GM23338 (cell line): ENCODE data around the gene MUC22. TPM values are rescaled to one million over a fixed set of nuclear protein-coding genes. Genes with fewer than 3 reads are reported as not detected.
"Not testable (repeated sequence)": the region's sequence is repeated elsewhere in the genome, so short reads cannot be mapped to it uniquely, and the experiment has no call there.

ENCODE experiments used
- ATAC-seq: fragments of 200-7000 bp; cut with Tn5 transposase; 3 replicates; pipeline ENCODE4 v1.9.1; 2020
- DNase-seq: peaks from one replicate; pipeline ENCODE4 v3.0.0-alpha.2; 2015; ENCODE audit warnings: low spot score
- H2AFZ ChIP-seq: fragments of 200-600 bp; sonication (generic); 2 replicates; pipeline ENCODE4 v1.8.0; 2016; ENCODE audit warnings: antibody characterized with exemption, mild to moderate bottlenecking, moderate library complexity
- H3F3A ChIP-seq: fragments of 200-600 bp; sonication (generic); replicated peaks from 2 replicates; pipeline ENCODE4 v1.8.0; 2017; ENCODE audit warnings: antibody characterized with exemption, mixed run types, low read depth
- H3K27ac ChIP-seq: fragments of 200-600 bp; sonication (generic); 2 replicates; pipeline ENCODE4 v1.6.1; 2016; ENCODE audit warnings: low read depth
- H3K27me3 ChIP-seq: fragments of 200-600 bp; sonication (generic); 2 replicates; pipeline ENCODE4 v1.8.0; 2016; ENCODE audit warnings: mild to moderate bottlenecking, mixed run types, moderate library complexity; ENCODE audit not compliant: insufficient read depth
- H3K36me3 ChIP-seq: fragments of 200-600 bp; sonication (generic); 2 replicates; pipeline ENCODE4 v1.8.0; 2016; ENCODE audit warnings: mild to moderate bottlenecking; ENCODE audit not compliant: insufficient read depth
- H3K4me1 ChIP-seq: fragments of 200-600 bp; sonication (generic); 2 replicates; pipeline ENCODE4 v1.8.0; 2016; ENCODE audit warnings: mild to moderate bottlenecking, moderate library complexity; ENCODE audit not compliant: insufficient read depth
- H3K4me2 ChIP-seq: fragments of 200-600 bp; sonication (generic); 2 replicates; pipeline ENCODE4 v1.7.1; 2017; ENCODE audit warnings: mixed run types
- H3K4me3 ChIP-seq: fragments of 200-600 bp; sonication (generic); 2 replicates; pipeline ENCODE4 v1.6.1; 2016; ENCODE audit warnings: mixed run types
- H3K79me2 ChIP-seq: fragments of 200-600 bp; sonication (generic); replicated peaks from 2 replicates; pipeline ENCODE4 v1.8.0; 2017; ENCODE audit warnings: mild to moderate bottlenecking; ENCODE audit not compliant: insufficient read depth
- H3K9me2 ChIP-seq: fragments of 200-600 bp; sonication (generic); 2 replicates; pipeline ENCODE4 v1.8.0; 2017; ENCODE audit not compliant: insufficient read depth
- H4K20me1 ChIP-seq: fragments of 200-600 bp; sonication (generic); replicated peaks from 2 replicates; pipeline ENCODE4 v1.8.0; 2017; ENCODE audit warnings: mild to moderate bottlenecking; ENCODE audit not compliant: insufficient read depth
- H3K27ac Mint-ChIP-seq: 2 replicates; pipeline ENCODE4 v1.8.0; 2020; ENCODE audit warnings: inconsistent platforms, mild to moderate bottlenecking, moderate library complexity, mixed read lengths
- H3K27me3 Mint-ChIP-seq: 3 replicates; pipeline ENCODE4 v1.8.0; 2022; ENCODE audit warnings: low read depth, mild to moderate bottlenecking, moderate library complexity, mixed read lengths, inconsistent platforms; ENCODE audit not compliant: insufficient read depth, poor library complexity
- H3K36me3 Mint-ChIP-seq: 3 replicates; pipeline ENCODE4 v1.8.0; 2021; ENCODE audit warnings: low read depth, mild to moderate bottlenecking, inconsistent platforms, moderate library complexity, mixed read lengths
- H3K4me1 Mint-ChIP-seq: 3 replicates; pipeline ENCODE4 v1.8.0; 2020; ENCODE audit warnings: mild to moderate bottlenecking, inconsistent platforms, mixed read lengths
- H3K4me3 Mint-ChIP-seq: 3 replicates; pipeline ENCODE4 v1.8.0; 2021; ENCODE audit warnings: moderate library complexity, mild to moderate bottlenecking, inconsistent platforms, mixed read lengths
- H3K9me3 Mint-ChIP-seq: 3 replicates; pipeline ENCODE4 v1.8.0; 2020; ENCODE audit warnings: moderate library complexity, mild to moderate bottlenecking, inconsistent platforms, mixed read lengths
- CREB1 ChIP-seq: fragments of 250-450 bp; sonication (Bioruptor Pico); IDR thresholded peaks from 2 replicates; pipeline ENCODE4 v1.5.0; 2020; ENCODE audit warnings: low read depth, mild to moderate bottlenecking, moderate library complexity
- EZH2 ChIP-seq: fragments of 200-600 bp; sonication (generic); IDR thresholded peaks from one replicate; pipeline ENCODE4 v1.8.0; 2017; ENCODE audit warnings: antibody characterized with exemption, mild to moderate bottlenecking, low read depth; ENCODE audit not compliant: unreplicated experiment
- JUNB ChIP-seq: IDR thresholded peaks from one replicate; pipeline ENCODE4 v1.6.1; 2016; ENCODE audit warnings: antibody characterized with exemption; ENCODE audit not compliant: unreplicated experiment
- NANOG ChIP-seq: IDR thresholded peaks from 2 replicates; pipeline ENCODE4 v1.6.1; 2016; ENCODE audit warnings: antibody characterized with exemption, borderline replicate concordance
- STAT1 ChIP-seq: IDR thresholded peaks from one replicate; pipeline ENCODE4 v1.6.1; 2016; ENCODE audit warnings: antibody characterized with exemption; ENCODE audit not compliant: unreplicated experiment
- polyA plus RNA-seq: library from polyadenylated mRNA; unstranded; fragments of >200 nt; fragmentation: Nextera tagmentation; extraction: Ambion mirVana; gene quantifications from 2 replicates; pipeline ENCODE4 v1.2.1, GENCODE V29; 2016
- total RNA-seq: library from RNA; depleted of rRNA; stranded (reverse); fragments of >200 nt; shearing (Covaris generic); gene quantifications from 2 replicates; pipeline ENCODE4 v1.2.3, GENCODE V29; 2014
- TF ChIP-seq, protein P1 (sequence below), 2 experiments: fragments of 200-600 bp in 1 of 2; sonication (generic) in 1 of 2; conservative IDR thresholded peaks; 2 replicates each; pipeline versions ENCODE4 v1.5.1 to v1.6.1; 2016 to 2017; ENCODE audit warnings: antibody characterized with exemption in 2 of 2, low read depth in 2 of 2, mild to moderate bottlenecking in 2 of 2, moderate library complexity in 1 of 2
- TF ChIP-seq, protein P2 (sequence below): IDR thresholded peaks from one replicate; pipeline ENCODE4 v1.6.1; 2018; ENCODE audit warnings: antibody characterized with exemption; ENCODE audit not compliant: unreplicated experiment

Gene MUC22
- total and polyA plus RNA-seq, 2 experiments from 2014 or later, result not detected

DNA sequence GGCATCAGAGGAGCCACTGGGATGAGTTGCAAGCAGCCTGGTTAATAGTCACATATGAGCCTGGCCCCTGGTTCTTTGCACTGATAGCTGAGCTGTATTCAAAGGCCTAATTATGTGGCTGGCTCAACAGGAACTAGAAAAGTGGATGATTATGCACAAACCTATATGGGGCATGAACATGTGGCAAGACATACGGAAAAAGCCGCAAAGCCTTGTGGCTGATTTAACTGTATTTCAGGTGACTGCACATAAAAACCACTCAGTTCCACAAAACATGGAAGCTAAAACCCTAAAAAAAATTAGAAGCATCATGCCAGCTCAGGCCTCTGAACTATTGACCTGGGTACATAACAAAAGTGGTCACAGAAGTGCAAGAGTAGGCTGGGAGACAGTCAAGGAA lies 13.0 kb upstream of the MUC22 start (continued):
- TF ChIP-seq NANOG (no peak), EZH2 (no peak)
- TF ChIP-seq, protein P1, sequence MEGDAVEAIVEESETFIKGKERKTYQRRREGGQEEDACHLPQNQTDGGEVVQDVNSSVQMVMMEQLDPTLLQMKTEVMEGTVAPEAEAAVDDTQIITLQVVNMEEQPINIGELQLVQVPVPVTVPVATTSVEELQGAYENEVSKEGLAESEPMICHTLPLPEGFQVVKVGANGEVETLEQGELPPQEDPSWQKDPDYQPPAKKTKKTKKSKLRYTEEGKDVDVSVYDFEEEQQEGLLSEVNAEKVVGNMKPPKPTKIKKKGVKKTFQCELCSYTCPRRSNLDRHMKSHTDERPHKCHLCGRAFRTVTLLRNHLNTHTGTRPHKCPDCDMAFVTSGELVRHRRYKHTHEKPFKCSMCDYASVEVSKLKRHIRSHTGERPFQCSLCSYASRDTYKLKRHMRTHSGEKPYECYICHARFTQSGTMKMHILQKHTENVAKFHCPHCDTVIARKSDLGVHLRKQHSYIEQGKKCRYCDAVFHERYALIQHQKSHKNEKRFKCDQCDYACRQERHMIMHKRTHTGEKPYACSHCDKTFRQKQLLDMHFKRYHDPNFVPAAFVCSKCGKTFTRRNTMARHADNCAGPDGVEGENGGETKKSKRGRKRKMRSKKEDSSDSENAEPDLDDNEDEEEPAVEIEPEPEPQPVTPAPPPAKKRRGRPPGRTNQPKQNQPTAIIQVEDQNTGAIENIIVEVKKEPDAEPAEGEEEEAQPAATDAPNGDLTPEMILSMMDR (conservative IDR thresholded peaks at IDR 0.05; ENCODE audit: low read depth in 2 of 2), result no peak

DNA sequence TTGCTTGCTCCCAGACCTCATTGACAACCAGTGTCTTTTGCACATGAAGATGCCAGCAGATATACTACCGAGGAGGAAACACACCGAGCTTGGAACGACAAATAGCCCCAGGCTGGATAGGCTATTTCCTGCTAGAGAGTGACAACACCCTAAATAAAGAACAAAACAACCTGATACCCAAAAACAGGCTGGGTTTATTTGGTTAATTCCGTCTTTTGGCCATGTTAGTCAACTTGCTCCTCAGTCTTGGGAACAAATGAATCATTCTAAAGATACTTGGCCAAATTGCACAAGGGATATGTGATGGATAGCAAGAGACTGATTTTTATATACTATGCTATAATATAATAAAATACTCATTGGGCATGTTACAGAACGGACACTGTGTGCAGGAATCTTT lies 11.5 kb upstream of the MUC22 start:
- H3K4me3 Mint-ChIP-seq, result no peak overlapping the region
- H3K27ac ChIP-seq, result no peak overlapping the region
- no peaks in the 10 kb centered on the region for H3K4me1 Mint-ChIP-seq
- no peaks in the 10 kb centered on the region for H3K4me1 ChIP-seq
- DNase-seq, result no peak
- TF ChIP-seq STAT1 (no peak), JUNB (no peak), CREB1 (CRISPR knock-in tag) (no peak)
- TF ChIP-seq, protein P2, sequence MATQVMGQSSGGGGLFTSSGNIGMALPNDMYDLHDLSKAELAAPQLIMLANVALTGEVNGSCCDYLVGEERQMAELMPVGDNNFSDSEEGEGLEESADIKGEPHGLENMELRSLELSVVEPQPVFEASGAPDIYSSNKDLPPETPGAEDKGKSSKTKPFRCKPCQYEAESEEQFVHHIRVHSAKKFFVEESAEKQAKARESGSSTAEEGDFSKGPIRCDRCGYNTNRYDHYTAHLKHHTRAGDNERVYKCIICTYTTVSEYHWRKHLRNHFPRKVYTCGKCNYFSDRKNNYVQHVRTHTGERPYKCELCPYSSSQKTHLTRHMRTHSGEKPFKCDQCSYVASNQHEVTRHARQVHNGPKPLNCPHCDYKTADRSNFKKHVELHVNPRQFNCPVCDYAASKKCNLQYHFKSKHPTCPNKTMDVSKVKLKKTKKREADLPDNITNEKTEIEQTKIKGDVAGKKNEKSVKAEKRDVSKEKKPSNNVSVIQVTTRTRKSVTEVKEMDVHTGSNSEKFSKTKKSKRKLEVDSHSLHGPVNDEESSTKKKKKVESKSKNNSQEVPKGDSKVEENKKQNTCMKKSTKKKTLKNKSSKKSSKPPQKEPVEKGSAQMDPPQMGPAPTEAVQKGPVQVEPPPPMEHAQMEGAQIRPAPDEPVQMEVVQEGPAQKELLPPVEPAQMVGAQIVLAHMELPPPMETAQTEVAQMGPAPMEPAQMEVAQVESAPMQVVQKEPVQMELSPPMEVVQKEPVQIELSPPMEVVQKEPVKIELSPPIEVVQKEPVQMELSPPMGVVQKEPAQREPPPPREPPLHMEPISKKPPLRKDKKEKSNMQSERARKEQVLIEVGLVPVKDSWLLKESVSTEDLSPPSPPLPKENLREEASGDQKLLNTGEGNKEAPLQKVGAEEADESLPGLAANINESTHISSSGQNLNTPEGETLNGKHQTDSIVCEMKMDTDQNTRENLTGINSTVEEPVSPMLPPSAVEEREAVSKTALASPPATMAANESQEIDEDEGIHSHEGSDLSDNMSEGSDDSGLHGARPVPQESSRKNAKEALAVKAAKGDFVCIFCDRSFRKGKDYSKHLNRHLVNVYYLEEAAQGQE, result no peak
- TF ChIP-seq, protein P1 (conservative IDR thresholded peaks at IDR 0.05; ENCODE audit: low read depth in 2 of 2), result no peak
- ATAC-seq, result no peak
- no peaks in the 10 kb centered on the region for H3K36me3 ChIP-seq
- peaks cover 2% of the 10 kb centered on the region for H3K27me3 Mint-ChIP-seq
- peaks cover 3% of the 10 kb centered on the region for H3K9me2 ChIP-seq
- no peaks in the 10 kb centered on the region for H4K20me1 ChIP-seq
- no peaks in the 10 kb centered on the region for H3K27me3 ChIP-seq
- 0 out of 2 replicates have a peak overlapping the region, but pooled peaks have one; percentile 38 for H2AFZ ChIP-seq
- H3K4me2 ChIP-seq, result no peak overlapping the region
- H3K4me3 ChIP-seq, result no peak overlapping the region
- no peaks in the 10 kb centered on the region for H3K79me2 ChIP-seq
- peaks cover 15% of the 10 kb centered on the region for H3K9me3 Mint-ChIP-seq
- no peaks in the 10 kb centered on the region for H3F3A ChIP-seq
- H3K36me3 Mint-ChIP-seq, result peaks cover 10% of the 10 kb centered on the region; the same call in 2 of the 3 replicates
- H3K27ac Mint-ChIP-seq, result no peak overlapping the region

DNA sequence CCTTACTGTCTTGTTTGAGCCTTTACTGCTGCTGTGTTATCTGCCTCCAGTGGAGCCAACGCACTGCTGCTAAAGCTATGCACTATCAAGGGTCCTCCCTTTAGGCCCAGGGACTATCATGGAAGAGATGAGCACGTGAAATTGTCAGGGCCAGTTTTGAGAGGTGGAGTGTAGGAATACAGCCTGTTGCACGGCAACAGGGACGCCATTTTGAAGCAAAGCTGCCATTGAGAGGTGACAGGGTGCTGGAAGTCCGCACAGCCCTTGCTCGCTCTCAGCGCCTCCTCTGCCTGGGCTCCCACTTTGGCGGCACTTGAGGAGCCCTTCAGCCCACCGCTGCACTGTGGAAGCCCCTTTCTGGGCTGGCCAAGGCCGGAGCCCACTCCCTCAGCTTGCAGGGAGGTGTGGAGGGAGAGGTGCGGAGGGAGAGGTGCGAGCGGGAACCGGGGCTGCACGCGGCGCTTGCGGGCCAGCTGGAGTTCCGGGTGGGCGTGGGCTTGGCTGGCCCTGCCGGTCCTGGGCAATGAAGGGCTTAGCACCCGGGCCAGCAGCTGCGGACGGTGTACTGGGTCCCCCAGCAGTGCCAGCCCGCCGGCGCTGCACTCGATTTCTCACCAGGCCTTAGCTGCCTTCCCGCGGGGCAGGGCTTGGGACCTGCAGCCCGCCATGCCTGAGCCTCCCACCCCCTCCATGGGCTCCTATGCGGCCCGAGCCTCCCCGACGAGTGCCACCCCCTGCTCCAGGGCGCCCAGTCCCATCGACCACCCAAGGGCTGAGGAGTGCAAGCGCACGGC lies 10.0 kb upstream of the MUC22 start:
- H4K20me1 ChIP-seq, H3K27me3 Mint-ChIP-seq, H3K4me1 ChIP-seq, H3K4me3 Mint-ChIP-seq, H3K4me3 ChIP-seq, H3K36me3 Mint-ChIP-seq, H3K9me2 ChIP-seq, H3K9me3 Mint-ChIP-seq, H3K79me2 ChIP-seq, H3K4me1 Mint-ChIP-seq, H3K4me2 ChIP-seq, H3K27me3 ChIP-seq, H3K36me3 ChIP-seq, ATAC-seq, H3K27ac ChIP-seq, DNase-seq, H3F3A ChIP-seq, H3K27ac Mint-ChIP-seq: not testable (repeated sequence)
- peak overlapping the region; percentile 93 for H2AFZ ChIP-seq
